ENCODE results near the gene RAB43.
A peak's percentile ranks its signal among the peaks of the same experiment; 100 is the strongest.
"Not testable (repeated sequence)": the region's sequence is repeated elsewhere in the genome, so short reads cannot be mapped to it uniquely, and the experiment has no call there.

The RAB43 gene

GRCh38 chr3:129121792-129122411 lies at the start of gene RAB43:
Gene RAB43, minus strand, starts transcription at chr3:129121804. Its CDS starts 315 bp downstream, at chr3:129121489.
- no peak for TF ChIP-seq SNAI2 (CRISPR knock-in tag; IDR thresholded peaks at IDR 0.05)
- no peak for TF ChIP-seq PPARA (CRISPR knock-in tag; IDR thresholded peaks at IDR 0.05; ENCODE audit: borderline replicate concordance)
- TF ChIP-seq POU6F1 (CRISPR knock-in tag; IDR thresholded peaks at IDR 0.05; ENCODE audit: borderline replicate concordance, low read depth) = no peak
- TF ChIP-seq TSHZ2 (CRISPR knock-in tag; IDR thresholded peaks at IDR 0.05) = no peak
- TF ChIP-seq ZNF8 (CRISPR knock-in tag; IDR thresholded peaks at IDR 0.05) = no peak
- TF ChIP-seq ISL1 (CRISPR knock-in tag; IDR thresholded peaks at IDR 0.05) = no peak
- no peak for TF ChIP-seq CSDC2 (CRISPR knock-in tag; IDR thresholded peaks at IDR 0.05)
- TF ChIP-seq CREB5 (CRISPR knock-in tag; IDR thresholded peaks at IDR 0.05; ENCODE audit: low read depth) = no peak
- TF ChIP-seq ZC3H10 (CRISPR knock-in tag; IDR thresholded peaks at IDR 0.05) = no peak
- no peak for TF ChIP-seq ZNF565 (CRISPR knock-in tag; conservative IDR thresholded peaks at IDR 0.05; ENCODE audit: low read depth)
- no peak for TF ChIP-seq TOX (CRISPR knock-in tag; IDR thresholded peaks at IDR 0.05; ENCODE audit: borderline replicate concordance)
- no peak for TF ChIP-seq CSRNP3 (CRISPR knock-in tag; IDR thresholded peaks at IDR 0.05)
- TF ChIP-seq ZFP30 (CRISPR knock-in tag; IDR thresholded peaks at IDR 0.05) = no peak
- TF ChIP-seq BACH2 (CRISPR knock-in tag; IDR thresholded peaks at IDR 0.05; ENCODE audit: borderline replicate concordance) = no peak
- TF ChIP-seq ESRRG (CRISPR knock-in tag; IDR thresholded peaks at IDR 0.05) = no peak
- ATAC-seq = peak; percentile 79

GRCh38 chr3:129166579-129167332 lies 45.2 kb upstream of the RAB43 start:
- no peak for ATAC-seq
- TF ChIP-seq TCF4 (CRISPR knock-in tag; IDR thresholded peaks at IDR 0.05; ENCODE audit: borderline replicate concordance) (no peak), ARNTL (CRISPR knock-in tag; IDR thresholded peaks at IDR 0.05; ENCODE audit: borderline replicate concordance, low read depth) (no peak), ZFP3 (CRISPR knock-in tag; IDR thresholded peaks at IDR 0.05) (no peak), ZNF565 (CRISPR knock-in tag; conservative IDR thresholded peaks at IDR 0.05; ENCODE audit: low read depth) (no peak), CSDC2 (CRISPR knock-in tag; IDR thresholded peaks at IDR 0.05) (no peak), ZFP30 (CRISPR knock-in tag; IDR thresholded peaks at IDR 0.05) (no peak), ZNF8 (CRISPR knock-in tag; IDR thresholded peaks at IDR 0.05) (no peak), OSR1 (CRISPR knock-in tag; IDR thresholded peaks at IDR 0.05) (no peak), TSHZ2 (CRISPR knock-in tag; IDR thresholded peaks at IDR 0.05) (no peak), TOX (CRISPR knock-in tag; IDR thresholded peaks at IDR 0.05; ENCODE audit: borderline replicate concordance) (no peak), BACH2 (CRISPR knock-in tag; IDR thresholded peaks at IDR 0.05; ENCODE audit: borderline replicate concordance) (no peak), CSRNP3 (CRISPR knock-in tag; IDR thresholded peaks at IDR 0.05) (no peak), ZNF70 (CRISPR knock-in tag; IDR thresholded peaks at IDR 0.05) (no peak), SNAI2 (CRISPR knock-in tag; IDR thresholded peaks at IDR 0.05) (no peak), ZC3H10 (CRISPR knock-in tag; IDR thresholded peaks at IDR 0.05) (no peak), PPARA (CRISPR knock-in tag; IDR thresholded peaks at IDR 0.05; ENCODE audit: borderline replicate concordance) (no peak), CREB5 (CRISPR knock-in tag; IDR thresholded peaks at IDR 0.05; ENCODE audit: low read depth) (no peak)

GRCh38 chr3:129165594-129165993 lies 44.0 kb upstream of the RAB43 start:
- ATAC-seq = not testable (repeated sequence)

All from SK-N-SH treated with all-trans-retinoic acid at 6 μM for 48 hours (cell line).